Activated T-helper 2 cell treated with anti-CD3 and anti-CD28 coated beads, Interferon-gamma antibody, Interleukin-2, Interleukin-4, amounts not matched to agents 10 μg/mL and 5 μg/mL and 100 μg/mL, durations not matched to agents 14 hours and 24 hours and 36 hours (primary cell): ENCODE results near the gene LHFPL2. TPM values are rescaled to one million over a fixed set of nuclear protein-coding genes. Genes with fewer than 3 reads are reported as not detected.

Experiments used
- DNase-seq: peaks from one replicate; pipeline ENCODE4 v3.0.0; 2021; ENCODE audit warnings: low spot score
- H3K27ac Mint-ChIP-seq: one replicate; pipeline ENCODE4 v1.8.0; 2021; ENCODE audit warnings: mixed read lengths
- H3K27me3 Mint-ChIP-seq: one replicate; pipeline ENCODE4 v1.8.0; 2021; ENCODE audit warnings: low read depth, mixed read lengths
- H3K36me3 Mint-ChIP-seq: one replicate; pipeline ENCODE4 v1.8.0; 2021; ENCODE audit warnings: low read depth, mixed read lengths
- H3K4me1 Mint-ChIP-seq: one replicate; pipeline ENCODE4 v1.8.0; 2021; ENCODE audit warnings: low read depth, mixed read lengths
- H3K4me3 Mint-ChIP-seq: one replicate; pipeline ENCODE4 v1.8.0; 2021; ENCODE audit warnings: low read depth, mild to moderate bottlenecking, moderate library complexity, mixed read lengths
- H3K9me3 Mint-ChIP-seq: one replicate; pipeline ENCODE4 v1.8.0; 2021; ENCODE audit warnings: mixed read lengths
- intact Hi-C: fragments of 100-400 bp; cut with micrococcal nuclease; formaldehyde crosslinking; loops from one replicate; pipeline ENCODE4 v1.15.1; 2023
- total RNA-seq: library from RNA; stranded (reverse); gene quantifications from 2 replicates; pipeline ENCODE4 v1.2.3, GENCODE V29; 2022

LHFPL2 gene
- total RNA-seq, 1 donor from 2014 or later = 0.16 TPM

DNA sequence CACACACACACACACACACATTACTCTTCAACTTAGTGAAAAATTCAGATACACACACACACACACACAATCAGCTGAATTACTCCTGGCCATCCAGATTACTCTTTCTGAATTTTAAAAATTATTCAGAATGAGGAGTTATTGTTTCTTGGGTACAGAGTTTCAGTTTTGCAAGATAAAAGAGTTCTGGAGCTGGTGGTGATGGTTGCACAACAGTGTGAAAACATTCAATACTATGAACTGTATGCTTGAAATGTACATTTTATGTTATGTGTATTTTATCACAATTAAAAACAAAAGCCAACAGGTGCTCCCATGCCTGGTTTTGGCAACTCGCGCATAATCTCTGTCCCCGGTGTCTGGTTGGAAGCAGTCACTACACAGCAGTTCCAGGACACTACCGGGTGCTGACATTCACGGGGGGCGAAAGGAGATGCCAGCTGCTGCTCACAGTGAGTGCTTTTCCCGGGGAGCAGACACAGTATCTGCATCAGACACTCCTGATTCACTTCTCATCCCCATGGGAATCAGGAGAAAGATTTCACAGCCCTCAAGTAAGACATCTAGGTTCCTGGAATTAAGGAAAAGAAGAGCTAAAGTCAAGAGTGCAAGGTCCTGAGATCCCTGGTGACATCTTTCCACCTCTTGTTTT is 55.7 kb downstream of the LHFPL2 start:
- Mint-ChIP-seq H3K4me1 (no peaks in the 10 kb centered on the region), H3K36me3 (no peaks in the 10 kb centered on the region), H3K9me3 (no peaks in the 10 kb centered on the region), H3K4me3 (no peak overlapping the region), H3K27me3 (peaks cover 10% of the 10 kb centered on the region), H3K27ac (no peak overlapping the region)
- no peak for DNase-seq
- intact Hi-C loops = no loop called here

GRCh38 chr5:78591972-78592700 is 56.4 kb downstream of the LHFPL2 start:
- H3K9me3 Mint-ChIP-seq = no peaks in the 10 kb centered on the region
- H3K36me3 Mint-ChIP-seq = no peaks in the 10 kb centered on the region
- no peaks in the 10 kb centered on the region for H3K4me1 Mint-ChIP-seq
- H3K27ac Mint-ChIP-seq = no peak overlapping the region
- H3K27me3 Mint-ChIP-seq = peaks cover 4% of the 10 kb centered on the region
- intact Hi-C loops = no loop called here
- DNase-seq = no peak
- H3K4me3 Mint-ChIP-seq = no peak overlapping the region

GRCh38 chr5:78591138-78591612 is 57.4 kb downstream of the LHFPL2 start:
- Mint-ChIP-seq H3K27me3 (peaks cover 3% of the 10 kb centered on the region), H3K27ac (no peak overlapping the region), H3K4me3 (no peak overlapping the region), H3K9me3 (no peaks in the 10 kb centered on the region), H3K36me3 (no peaks in the 10 kb centered on the region), H3K4me1 (no peaks in the 10 kb centered on the region)
- intact Hi-C loops = no loop called here
- DNase-seq = no peak

DNA sequence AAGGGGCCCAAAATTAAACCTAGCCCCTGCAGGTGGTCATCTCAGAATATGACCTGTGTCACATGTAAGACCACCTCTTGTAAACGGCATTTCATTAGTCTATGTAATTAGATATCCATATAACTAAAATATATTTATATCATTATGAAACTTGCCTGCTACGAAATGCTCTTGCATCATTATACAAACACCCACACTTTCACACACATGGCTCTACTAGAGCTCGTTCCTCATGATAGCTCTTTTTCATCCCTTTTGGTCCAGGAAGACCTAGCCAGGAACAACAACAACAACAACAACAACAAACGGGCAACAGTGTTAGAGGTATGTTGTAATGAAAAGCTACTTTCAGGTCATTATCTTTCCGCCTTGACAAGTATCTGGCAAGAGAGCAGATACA is 58.6 kb downstream of the LHFPL2 start:
- no peak overlapping the region for H3K4me3 Mint-ChIP-seq
- intact Hi-C loops = no loop called here
- no peaks in the 10 kb centered on the region for H3K4me1 Mint-ChIP-seq
- DNase-seq = no peak
- H3K27me3 Mint-ChIP-seq = peaks cover 3% of the 10 kb centered on the region
- no peaks in the 10 kb centered on the region for H3K36me3 Mint-ChIP-seq
- no peaks in the 10 kb centered on the region for H3K9me3 Mint-ChIP-seq
- no peak overlapping the region for H3K27ac Mint-ChIP-seq

DNA sequence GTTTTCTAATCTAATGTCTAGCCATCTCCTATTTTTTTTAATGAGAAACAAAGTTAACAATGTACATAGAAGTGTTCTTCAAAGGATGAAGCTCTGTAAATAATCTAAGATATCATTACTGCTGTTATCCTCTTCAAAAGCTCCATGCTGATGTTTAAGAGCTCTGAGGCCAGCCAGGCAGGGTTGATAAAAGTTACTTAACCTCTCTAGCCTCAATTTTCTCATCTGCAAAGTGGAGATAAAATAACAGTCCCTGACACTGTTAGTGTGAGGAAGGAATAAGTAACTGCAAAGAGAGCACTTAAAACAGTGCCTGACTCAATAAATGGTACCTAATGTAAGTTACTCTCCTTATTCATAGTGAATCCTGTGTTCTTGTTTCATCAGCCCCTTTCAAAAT is 60.1 kb downstream of the LHFPL2 start:
- Mint-ChIP-seq H3K9me3 (no peaks in the 10 kb centered on the region), H3K27me3 (peaks cover 1% of the 10 kb centered on the region), H3K36me3 (no peaks in the 10 kb centered on the region), H3K4me1 (no peaks in the 10 kb centered on the region), H3K27ac (no peak overlapping the region), H3K4me3 (no peak overlapping the region)
- intact Hi-C loops = no loop called here
- DNase-seq = no peak

DNA sequence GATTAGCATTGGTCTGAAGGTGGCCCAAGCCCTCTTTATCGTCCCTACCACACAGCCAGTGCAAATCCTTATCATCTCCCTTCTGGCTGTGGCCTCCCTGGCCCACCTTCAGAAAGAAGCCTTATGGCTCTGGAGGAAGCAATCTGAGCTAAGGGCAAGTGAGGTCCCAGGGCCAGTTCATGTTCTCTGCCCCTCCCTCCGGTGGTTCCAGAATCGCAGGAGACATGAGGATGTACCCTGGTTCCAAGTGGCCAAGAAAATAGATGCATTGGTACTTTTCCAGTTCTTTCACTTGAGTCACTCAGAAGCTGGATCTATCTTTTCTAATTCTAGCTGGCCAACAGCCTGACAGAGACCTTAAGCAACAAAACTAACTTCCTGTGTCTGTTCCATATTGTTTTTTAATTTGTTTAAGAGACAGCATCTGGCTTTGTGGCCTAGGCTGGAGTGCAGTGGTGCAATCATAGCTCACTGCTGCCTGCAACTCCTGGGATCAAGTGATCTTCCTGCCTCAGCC is 60.7 kb downstream of the LHFPL2 start:
- H3K36me3 Mint-ChIP-seq = no peaks in the 10 kb centered on the region
- intact Hi-C loops = no loop called here
- no peak overlapping the region for H3K4me3 Mint-ChIP-seq
- H3K4me1 Mint-ChIP-seq = no peaks in the 10 kb centered on the region
- H3K27ac Mint-ChIP-seq = no peak overlapping the region
- H3K9me3 Mint-ChIP-seq = no peaks in the 10 kb centered on the region
- H3K27me3 Mint-ChIP-seq = peaks cover 1% of the 10 kb centered on the region
- no peak for DNase-seq

DNA sequence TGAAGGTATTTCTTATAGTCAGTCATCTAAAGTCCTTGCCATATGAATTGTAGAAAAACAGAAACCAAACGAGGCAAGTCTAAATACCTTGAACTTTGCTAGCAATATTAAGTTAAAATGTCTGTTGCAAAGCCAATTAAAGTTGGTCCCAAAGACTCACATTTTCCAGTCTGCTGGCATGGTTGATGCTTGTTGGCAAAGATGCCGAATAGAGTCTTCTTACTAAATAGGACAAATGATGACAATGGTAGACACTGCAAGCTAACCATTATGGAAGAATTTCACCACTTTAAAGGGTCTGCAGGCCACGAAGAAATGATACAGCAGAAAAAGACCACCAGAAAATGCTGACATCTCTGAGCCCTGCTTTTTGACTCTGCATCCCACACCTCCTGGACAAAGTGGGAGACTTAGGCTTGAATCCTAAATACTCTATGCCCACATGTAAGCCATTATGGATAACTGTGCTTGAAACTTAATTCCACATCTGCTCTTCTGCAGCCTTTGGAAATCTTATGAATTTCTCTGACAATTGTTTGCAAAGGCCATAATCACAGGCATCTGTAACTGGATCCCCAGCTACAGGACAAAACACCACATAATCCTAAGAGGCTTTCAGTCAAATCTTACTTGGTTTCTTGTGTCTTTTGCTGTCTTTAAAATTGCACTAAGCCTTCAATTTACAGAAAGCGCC is 61.3 kb downstream of the LHFPL2 start:
- no peak overlapping the region for H3K27ac Mint-ChIP-seq
- intact Hi-C loops = no loop called here
- DNase-seq = no peak
- no peak overlapping the region for H3K4me3 Mint-ChIP-seq
- H3K9me3 Mint-ChIP-seq = no peaks in the 10 kb centered on the region
- no peaks in the 10 kb centered on the region for H3K4me1 Mint-ChIP-seq
- no peaks in the 10 kb centered on the region for H3K36me3 Mint-ChIP-seq
- peaks cover 1% of the 10 kb centered on the region for H3K27me3 Mint-ChIP-seq

- Mint-ChIP-seq H3K4me1 (no peaks in the 10 kb centered on the region), H3K27ac (no peak overlapping the region), H3K27me3 (peaks cover 1% of the 10 kb centered on the region), H3K36me3 (no peaks in the 10 kb centered on the region), H3K9me3 (no peaks in the 10 kb centered on the region), H3K4me3 (no peak overlapping the region)
- DNase-seq = no peak
- intact Hi-C loops = no loop called here
These were observed 62.3 kb downstream of the LHFPL2 start for GRCh38 chr5:78586251-78586650.

- intact Hi-C loops = no loop called here
- no peak overlapping the region for H3K27ac Mint-ChIP-seq
- H3K36me3 Mint-ChIP-seq = no peaks in the 10 kb centered on the region
- peaks cover 2% of the 10 kb centered on the region for H3K27me3 Mint-ChIP-seq
- H3K9me3 Mint-ChIP-seq = no peaks in the 10 kb centered on the region
- H3K4me1 Mint-ChIP-seq = no peaks in the 10 kb centered on the region
- no peak overlapping the region for H3K4me3 Mint-ChIP-seq
- DNase-seq = no peak
These were observed 70.6 kb downstream of the LHFPL2 start for GRCh38 chr5:78578015-78578414.

DNA sequence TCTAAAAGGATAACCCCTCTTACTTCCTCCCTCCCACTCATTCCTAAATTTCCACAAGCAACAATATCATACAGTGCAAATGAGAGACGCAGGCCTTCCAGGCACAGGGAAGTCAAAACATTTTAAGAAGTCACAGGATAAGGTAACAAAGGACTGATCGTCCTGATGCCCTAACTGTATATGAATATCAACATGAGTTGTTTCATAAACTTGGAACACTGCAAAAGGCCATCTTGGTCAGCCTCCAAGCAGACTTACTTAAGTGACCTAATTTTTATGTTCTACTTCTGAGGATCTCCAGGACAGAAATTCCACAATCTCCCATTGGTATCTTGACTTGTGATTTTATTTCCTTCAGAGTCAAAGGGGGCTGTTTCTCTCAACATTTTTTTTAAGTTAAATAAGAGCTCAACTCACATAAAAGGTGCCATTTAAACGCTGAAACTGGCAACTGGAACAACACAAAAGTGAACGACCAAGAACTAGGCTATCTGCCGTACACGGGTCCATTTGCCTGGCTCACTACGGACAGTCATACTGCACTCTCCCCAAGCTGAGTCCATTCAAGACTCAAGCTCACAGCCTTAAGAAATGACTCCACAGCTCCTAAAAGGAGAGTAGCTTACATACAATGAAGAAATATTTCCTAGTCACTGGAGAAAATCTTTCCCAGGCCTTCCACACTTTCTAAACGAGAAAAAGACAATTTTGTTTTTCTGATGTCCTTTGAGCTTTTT is 71.3 kb downstream of the LHFPL2 start:
- intact Hi-C loops = no loop called here
- H3K27ac Mint-ChIP-seq = no peak overlapping the region
- H3K9me3 Mint-ChIP-seq = no peaks in the 10 kb centered on the region
- H3K27me3 Mint-ChIP-seq = peaks cover 2% of the 10 kb centered on the region
- H3K36me3 Mint-ChIP-seq = no peaks in the 10 kb centered on the region
- no peak for DNase-seq
- no peaks in the 10 kb centered on the region for H3K4me1 Mint-ChIP-seq
- no peak overlapping the region for H3K4me3 Mint-ChIP-seq

DNA sequence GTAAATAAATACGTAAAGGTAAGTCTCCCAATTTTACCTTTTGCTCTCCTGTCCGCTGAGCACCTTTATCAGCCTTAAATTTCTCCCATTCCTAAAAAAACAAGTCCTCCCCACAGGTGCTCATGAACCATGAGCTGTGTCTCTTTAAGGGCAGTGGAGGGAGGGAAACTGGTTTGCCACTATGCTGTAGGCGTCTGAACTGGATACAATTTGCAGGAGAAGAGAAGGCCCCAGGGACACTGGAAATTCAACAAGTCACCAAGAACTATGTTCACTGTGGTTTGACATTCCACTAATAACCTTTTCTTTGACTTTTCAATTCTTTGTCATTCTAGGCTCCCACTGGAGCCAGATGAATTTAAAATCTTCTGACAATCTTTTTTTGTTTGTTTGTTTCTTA is 72.2 kb downstream of the LHFPL2 start:
- H3K4me1 Mint-ChIP-seq = no peaks in the 10 kb centered on the region
- H3K4me3 Mint-ChIP-seq = no peak overlapping the region
- H3K27ac Mint-ChIP-seq = no peak overlapping the region
- intact Hi-C loops = no loop called here
- H3K27me3 Mint-ChIP-seq = peaks cover 6% of the 10 kb centered on the region
- no peaks in the 10 kb centered on the region for H3K36me3 Mint-ChIP-seq
- H3K9me3 Mint-ChIP-seq = no peaks in the 10 kb centered on the region
- DNase-seq = no peak

- no peak for DNase-seq
- no peaks in the 10 kb centered on the region for H3K9me3 Mint-ChIP-seq
- H3K4me3 Mint-ChIP-seq = no peak overlapping the region
- no peaks in the 10 kb centered on the region for H3K4me1 Mint-ChIP-seq
- H3K27me3 Mint-ChIP-seq = peaks cover 8% of the 10 kb centered on the region
- intact Hi-C loops = no loop called here
- H3K27ac Mint-ChIP-seq = no peak overlapping the region
- H3K36me3 Mint-ChIP-seq = no peaks in the 10 kb centered on the region
These were observed 73.8 kb downstream of the LHFPL2 start for GRCh38 chr5:78574731-78575161.
